ENCODE results near the gene WWP2.
"Not testable (repeated sequence)": the region's sequence is repeated elsewhere in the genome, so short reads cannot be mapped to it uniquely, and the experiment has no call there.

WWP2 gene

GRCh38 chr16:69804297-69804696 is 42.2 kb downstream of the WWP2 start:
- in situ Hi-C loops (cut with HindIII; ENCODE audit: low pct_ligation_motif_present, low sequenced_read_pairs) = no loop called here
- TF ChIP-seq CTCF (IDR thresholded peaks at IDR 0.05; ENCODE audit: low read depth, low read length, missing control alignments) = no peak
- H3K27ac ChIP-seq = no peak overlapping the region
- no peaks in the 10 kb centered on the region for H3K27me3 ChIP-seq (replicated peaks)
- DNase-seq = no peak
- H3K36me3 ChIP-seq (replicated peaks) = no peaks in the 10 kb centered on the region
- no peak overlapping the region for H3K4me3 ChIP-seq (ENCODE audit: low read depth, low read length)

- H3K27ac ChIP-seq; in situ Hi-C loops (cut with HindIII; ENCODE audit: low pct_ligation_motif_present, low sequenced_read_pairs); DNase-seq; H3K36me3 ChIP-seq (replicated peaks); H3K27me3 ChIP-seq (replicated peaks); H3K4me3 ChIP-seq (ENCODE audit: low read depth, low read length): not testable (repeated sequence)
Measured at GRCh38 chr16:69806776-69807175, 44.6 kb downstream of the WWP2 start.

GRCh38 chr16:69812688-69813014 is 50.5 kb downstream of the WWP2 start:
- TF ChIP-seq CTCF (IDR thresholded peaks at IDR 0.05; ENCODE audit: low read depth, low read length, missing control alignments) = no peak
- H3K27me3 ChIP-seq (replicated peaks) = no peaks in the 10 kb centered on the region
- H3K36me3 ChIP-seq (replicated peaks) = no peaks in the 10 kb centered on the region
- no peak for DNase-seq
- no peak overlapping the region for H3K27ac ChIP-seq
- in situ Hi-C loops (cut with HindIII; ENCODE audit: low pct_ligation_motif_present, low sequenced_read_pairs) = no loop called here
- no peak overlapping the region for H3K4me3 ChIP-seq (ENCODE audit: low read depth, low read length)

GRCh38 chr16:69814078-69814477 is 51.9 kb downstream of the WWP2 start:
- peaks cover under 1% of the 10 kb centered on the region for H3K36me3 ChIP-seq (replicated peaks)

GRCh38 chr16:69814561-69814960 is 52.4 kb downstream of the WWP2 start:
- Histone ChIP-seq H3K36me3 (replicated peaks) (peaks cover 2% of the 10 kb centered on the region), H3K27me3 (replicated peaks) (no peaks in the 10 kb centered on the region), H3K4me3 (ENCODE audit: low read depth, low read length) (no peak overlapping the region), H3K27ac (no peak overlapping the region)
- in situ Hi-C loops (cut with HindIII; ENCODE audit: low pct_ligation_motif_present, low sequenced_read_pairs) = no loop called here
- DNase-seq = no peak
- no peak for TF ChIP-seq CTCF (IDR thresholded peaks at IDR 0.05; ENCODE audit: low read depth, low read length, missing control alignments)

More at GRCh38 chr16:69814078-69814477, 51.9 kb downstream of the WWP2 start:
- in situ Hi-C loops (cut with HindIII; ENCODE audit: low pct_ligation_motif_present, low sequenced_read_pairs) = no loop called here
- H3K27ac ChIP-seq = no peak overlapping the region
- no peak for DNase-seq
- H3K27me3 ChIP-seq (replicated peaks) = no peaks in the 10 kb centered on the region
- H3K4me3 ChIP-seq (ENCODE audit: low read depth, low read length) = no peak overlapping the region
- TF ChIP-seq CTCF (IDR thresholded peaks at IDR 0.05; ENCODE audit: low read depth, low read length, missing control alignments) = no peak

- H3K4me3 ChIP-seq (ENCODE audit: low read depth, low read length); H3K27me3 ChIP-seq (replicated peaks); H3K36me3 ChIP-seq (replicated peaks); H3K27ac ChIP-seq; DNase-seq; in situ Hi-C loops (cut with HindIII; ENCODE audit: low pct_ligation_motif_present, low sequenced_read_pairs): not testable (repeated sequence)
Measured at GRCh38 chr16:69815216-69815883, 53.2 kb downstream of the WWP2 start.

- Histone ChIP-seq H3K27ac (no peak overlapping the region), H3K4me3 (ENCODE audit: low read depth, low read length) (no peak overlapping the region), H3K36me3 (replicated peaks) (peaks cover 2% of the 10 kb centered on the region), H3K27me3 (replicated peaks) (no peaks in the 10 kb centered on the region)
- no peak for TF ChIP-seq CTCF (IDR thresholded peaks at IDR 0.05; ENCODE audit: low read depth, low read length, missing control alignments)
- DNase-seq = no peak
- in situ Hi-C loops (cut with HindIII; ENCODE audit: low pct_ligation_motif_present, low sequenced_read_pairs) = no loop called here
Measured at GRCh38 chr16:69816996-69817395, 54.9 kb downstream of the WWP2 start.
